GM23338 (cell line): ENCODE measurements around the gene ALDH1A1. TPM values are rescaled to one million over a fixed set of nuclear protein-coding genes. Genes with fewer than 3 reads are reported as not detected.
A peak's percentile ranks its signal among the peaks of the same experiment; 100 is the strongest.

Experiments
- ATAC-seq: fragments of 200-7000 bp; cut with Tn5 transposase; 3 replicates; pipeline ENCODE4 v1.9.1; 2020
- DNase-seq: peaks from one replicate; pipeline ENCODE4 v3.0.0-alpha.2; 2015; ENCODE audit warnings: low spot score
- H2AFZ ChIP-seq: fragments of 200-600 bp; sonication (generic); 2 replicates; pipeline ENCODE4 v1.8.0; 2016; ENCODE audit warnings: antibody characterized with exemption, mild to moderate bottlenecking, moderate library complexity
- H3F3A ChIP-seq: fragments of 200-600 bp; sonication (generic); replicated peaks from 2 replicates; pipeline ENCODE4 v1.8.0; 2017; ENCODE audit warnings: antibody characterized with exemption, mixed run types, low read depth
- H3K27ac ChIP-seq: fragments of 200-600 bp; sonication (generic); 2 replicates; pipeline ENCODE4 v1.6.1; 2016; ENCODE audit warnings: low read depth
- H3K27me3 ChIP-seq: fragments of 200-600 bp; sonication (generic); 2 replicates; pipeline ENCODE4 v1.8.0; 2016; ENCODE audit warnings: mild to moderate bottlenecking, mixed run types, moderate library complexity; ENCODE audit not compliant: insufficient read depth
- H3K36me3 ChIP-seq: fragments of 200-600 bp; sonication (generic); 2 replicates; pipeline ENCODE4 v1.8.0; 2016; ENCODE audit warnings: mild to moderate bottlenecking; ENCODE audit not compliant: insufficient read depth
- H3K4me1 ChIP-seq: fragments of 200-600 bp; sonication (generic); 2 replicates; pipeline ENCODE4 v1.8.0; 2016; ENCODE audit warnings: mild to moderate bottlenecking, moderate library complexity; ENCODE audit not compliant: insufficient read depth
- H3K4me2 ChIP-seq: fragments of 200-600 bp; sonication (generic); 2 replicates; pipeline ENCODE4 v1.7.1; 2017; ENCODE audit warnings: mixed run types
- H3K4me3 ChIP-seq: fragments of 200-600 bp; sonication (generic); 2 replicates; pipeline ENCODE4 v1.6.1; 2016; ENCODE audit warnings: mixed run types
- H3K79me2 ChIP-seq: fragments of 200-600 bp; sonication (generic); replicated peaks from 2 replicates; pipeline ENCODE4 v1.8.0; 2017; ENCODE audit warnings: mild to moderate bottlenecking; ENCODE audit not compliant: insufficient read depth
- H3K9me2 ChIP-seq: fragments of 200-600 bp; sonication (generic); 2 replicates; pipeline ENCODE4 v1.8.0; 2017; ENCODE audit not compliant: insufficient read depth
- H4K20me1 ChIP-seq: fragments of 200-600 bp; sonication (generic); replicated peaks from 2 replicates; pipeline ENCODE4 v1.8.0; 2017; ENCODE audit warnings: mild to moderate bottlenecking; ENCODE audit not compliant: insufficient read depth
- H3K27ac Mint-ChIP-seq: 2 replicates; pipeline ENCODE4 v1.8.0; 2020; ENCODE audit warnings: inconsistent platforms, mild to moderate bottlenecking, moderate library complexity, mixed read lengths
- H3K27me3 Mint-ChIP-seq: 3 replicates; pipeline ENCODE4 v1.8.0; 2022; ENCODE audit warnings: low read depth, mild to moderate bottlenecking, moderate library complexity, mixed read lengths, inconsistent platforms; ENCODE audit not compliant: insufficient read depth, poor library complexity
- H3K36me3 Mint-ChIP-seq: 3 replicates; pipeline ENCODE4 v1.8.0; 2021; ENCODE audit warnings: low read depth, mild to moderate bottlenecking, inconsistent platforms, moderate library complexity, mixed read lengths
- H3K4me1 Mint-ChIP-seq: 3 replicates; pipeline ENCODE4 v1.8.0; 2020; ENCODE audit warnings: mild to moderate bottlenecking, inconsistent platforms, mixed read lengths
- H3K4me3 Mint-ChIP-seq: 3 replicates; pipeline ENCODE4 v1.8.0; 2021; ENCODE audit warnings: moderate library complexity, mild to moderate bottlenecking, inconsistent platforms, mixed read lengths
- H3K9me3 Mint-ChIP-seq: 3 replicates; pipeline ENCODE4 v1.8.0; 2020; ENCODE audit warnings: moderate library complexity, mild to moderate bottlenecking, inconsistent platforms, mixed read lengths
- ETS1 ChIP-seq: IDR thresholded peaks from 2 replicates; pipeline ENCODE4 v1.6.1; 2016; ENCODE audit warnings: antibody characterized with exemption
- EZH2 ChIP-seq: fragments of 200-600 bp; sonication (generic); IDR thresholded peaks from one replicate; pipeline ENCODE4 v1.8.0; 2017; ENCODE audit warnings: antibody characterized with exemption, mild to moderate bottlenecking, low read depth; ENCODE audit not compliant: unreplicated experiment
- NANOG ChIP-seq: IDR thresholded peaks from 2 replicates; pipeline ENCODE4 v1.6.1; 2016; ENCODE audit warnings: antibody characterized with exemption, borderline replicate concordance
- REST ChIP-seq: IDR thresholded peaks from one replicate; pipeline ENCODE4 v1.6.1; 2018; ENCODE audit warnings: antibody characterized with exemption; ENCODE audit not compliant: unreplicated experiment
- ZNF462 ChIP-seq: fragments of 250-450 bp; sonication (Bioruptor Pico); IDR thresholded peaks from 2 replicates; pipeline ENCODE4 v1.5.0; 2020; ENCODE audit warnings: mild to moderate bottlenecking, moderate library complexity
- polyA plus RNA-seq: library from polyadenylated mRNA; unstranded; fragments of >200 nt; fragmentation: Nextera tagmentation; extraction: Ambion mirVana; gene quantifications from 2 replicates; pipeline ENCODE4 v1.2.1, GENCODE V29; 2016
- total RNA-seq: library from RNA; depleted of rRNA; stranded (reverse); fragments of >200 nt; shearing (Covaris generic); gene quantifications from 2 replicates; pipeline ENCODE4 v1.2.3, GENCODE V29; 2014

Gene ALDH1A1
- total and polyA plus RNA-seq, 2 experiments from 2014 or later, result 2.1 to 3.4 TPM

GRCh38 chr9:72971411-72971810, 18.6 kb upstream of the ALDH1A1 start (continued):
- TF ChIP-seq ZNF462 (CRISPR knock-in tag) (no peak), REST (no peak), NANOG (no peak), ETS1 (no peak)

- Histone ChIP-seq H3F3A (no peaks in the 10 kb centered on the region), H3K4me1 (no peaks in the 10 kb centered on the region; the same call in 1 of the 2 replicates), H3K79me2 (no peaks in the 10 kb centered on the region), H3K4me2 (no peak overlapping the region), H3K4me3 (no peak overlapping the region), H3K9me2 (no peaks in the 10 kb centered on the region; the same call in 1 of the 2 replicates), H3K27ac (no peak overlapping the region), H3K36me3 (no peaks in the 10 kb centered on the region), H2AFZ (peak overlapping the region; percentile 56; the same call in 1 of the 2 replicates), H3K27me3 (no peaks in the 10 kb centered on the region), H4K20me1 (no peaks in the 10 kb centered on the region)
- no peak overlapping the region for H3K4me3 Mint-ChIP-seq
- H3K27ac Mint-ChIP-seq, result no peak overlapping the region
- peaks cover 2% of the 10 kb centered on the region for H3K27me3 Mint-ChIP-seq
- peaks cover 22% of the 10 kb centered on the region for H3K9me3 Mint-ChIP-seq
- peaks cover 19% of the 10 kb centered on the region for H3K36me3 Mint-ChIP-seq
- DNase-seq, result no peak
- ATAC-seq, result no peak
- peaks cover 9% of the 10 kb centered on the region; the same call in 2 of the 3 replicates for H3K4me1 Mint-ChIP-seq
- TF ChIP-seq EZH2 (no peak), ETS1 (no peak)
Observed at GRCh38 chr9:72960446-72960845, 7.6 kb upstream of the ALDH1A1 start.
